ENCODE measurements around the gene KLF13. TPM values are rescaled to one million over a fixed set of nuclear protein-coding genes. Genes with fewer than 3 reads are reported as not detected.

The KLF13 gene
- total and polyA plus RNA-seq, 2 experiments from 2014 or later, result 23.5 to 28.6 TPM

DNA sequence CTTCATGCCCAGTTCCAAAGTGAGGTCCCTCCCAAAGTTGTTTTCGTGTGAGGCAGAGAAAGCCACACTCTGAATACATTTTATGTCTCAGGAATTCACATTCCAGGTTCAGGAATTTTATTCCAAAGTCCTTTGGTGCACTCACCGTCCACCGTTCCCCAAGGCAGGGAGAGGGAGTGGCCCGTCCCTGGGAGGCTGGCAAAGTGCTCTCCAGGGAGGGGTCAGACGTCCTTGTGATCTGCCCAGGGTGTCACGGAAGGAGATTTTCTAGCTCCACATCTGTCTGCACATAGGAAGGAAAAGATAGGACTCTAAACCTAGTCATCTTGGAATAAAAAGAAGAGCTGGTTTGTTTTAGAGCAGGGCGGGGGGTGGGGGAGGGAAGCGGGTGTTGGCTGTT lies 47.9 kb downstream of the KLF13 start:
- Histone ChIP-seq H3K4me3 (no peak overlapping the region), H3K4me2 (no peak overlapping the region), H3K36me3 (ENCODE audit: insufficient read depth) (no peaks in the 10 kb centered on the region), H3K27ac (ENCODE audit: low read depth) (no peak overlapping the region), H4K20me1 (replicated peaks; ENCODE audit: insufficient read depth) (peaks cover 4% of the 10 kb centered on the region), H3K9me2 (ENCODE audit: insufficient read depth) (no peaks in the 10 kb centered on the region), H3F3A (replicated peaks; ENCODE audit: low read depth) (no peaks in the 10 kb centered on the region), H3K27me3 (ENCODE audit: insufficient read depth) (no peaks in the 10 kb centered on the region), H3K4me1 (ENCODE audit: insufficient read depth) (peaks cover 42% of the 10 kb centered on the region), H3K79me2 (replicated peaks; ENCODE audit: insufficient read depth) (peaks cover 20% of the 10 kb centered on the region), H2AFZ (no peak overlapping the region)
- DNase-seq (ENCODE audit: low spot score) (no peak), ATAC-seq (no peak)
- Mint-ChIP-seq H3K4me3 (no peak overlapping the region), H3K9me3 (no peaks in the 10 kb centered on the region; the same call in 2 of the 3 replicates), H3K36me3 (ENCODE audit: low read depth) (peaks cover 6% of the 10 kb centered on the region; the same call in 1 of the 3 replicates), H3K27ac (peak overlapping the region; percentile 48; the same call in 1 of the 2 replicates), H3K27me3 (ENCODE audit: insufficient read depth, low read depth, poor library complexity) (peaks cover 8% of the 10 kb centered on the region), H3K4me1 (peaks cover 56% of the 10 kb centered on the region)
- no peak for TF ChIP-seq EZH2phosphoT487 (IDR thresholded peaks at IDR 0.05; ENCODE audit: unreplicated experiment)
- no peak for TF ChIP-seq POLR2AphosphoS5 (IDR thresholded peaks at IDR 0.05; ENCODE audit: low read depth)
- TF ChIP-seq EZH2 (IDR thresholded peaks at IDR 0.05; ENCODE audit: low read depth, unreplicated experiment), result no peak
- TF ChIP-seq ZNF114 (CRISPR knock-in tag; IDR thresholded peaks at IDR 0.05), result no peak
- no peak for TF ChIP-seq ZNF462 (CRISPR knock-in tag; IDR thresholded peaks at IDR 0.05)
- no peak for TF ChIP-seq CREB1 (CRISPR knock-in tag; IDR thresholded peaks at IDR 0.05; ENCODE audit: low read depth)
- no peak for TF ChIP-seq ETS1 (IDR thresholded peaks at IDR 0.05)
- TF ChIP-seq STAT1 (IDR thresholded peaks at IDR 0.05; ENCODE audit: unreplicated experiment), result no peak
- TF ChIP-seq ZNF331 (CRISPR knock-in tag; IDR thresholded peaks at IDR 0.05; ENCODE audit: low read depth), result no peak
- TF ChIP-seq NANOG (IDR thresholded peaks at IDR 0.05; ENCODE audit: borderline replicate concordance), result no peak
- no peak for TF ChIP-seq JUNB (IDR thresholded peaks at IDR 0.05; ENCODE audit: unreplicated experiment)
- TF ChIP-seq CTCF (conservative IDR thresholded peaks at IDR 0.05; ENCODE audit: low read depth in 2 of 2), result no peak
- no peak for TF ChIP-seq REST (IDR thresholded peaks at IDR 0.05; ENCODE audit: unreplicated experiment)
